ENCODE measurements around the gene CA11. TPM values are rescaled to one million over a fixed set of nuclear protein-coding genes. Genes with fewer than 3 reads are reported as not detected.
A peak's percentile ranks its signal among the peaks of the same experiment; 100 is the strongest.

The CA11 gene
- total RNA-seq, 1 donor from 2014 or later = 6.5 TPM

DNA sequence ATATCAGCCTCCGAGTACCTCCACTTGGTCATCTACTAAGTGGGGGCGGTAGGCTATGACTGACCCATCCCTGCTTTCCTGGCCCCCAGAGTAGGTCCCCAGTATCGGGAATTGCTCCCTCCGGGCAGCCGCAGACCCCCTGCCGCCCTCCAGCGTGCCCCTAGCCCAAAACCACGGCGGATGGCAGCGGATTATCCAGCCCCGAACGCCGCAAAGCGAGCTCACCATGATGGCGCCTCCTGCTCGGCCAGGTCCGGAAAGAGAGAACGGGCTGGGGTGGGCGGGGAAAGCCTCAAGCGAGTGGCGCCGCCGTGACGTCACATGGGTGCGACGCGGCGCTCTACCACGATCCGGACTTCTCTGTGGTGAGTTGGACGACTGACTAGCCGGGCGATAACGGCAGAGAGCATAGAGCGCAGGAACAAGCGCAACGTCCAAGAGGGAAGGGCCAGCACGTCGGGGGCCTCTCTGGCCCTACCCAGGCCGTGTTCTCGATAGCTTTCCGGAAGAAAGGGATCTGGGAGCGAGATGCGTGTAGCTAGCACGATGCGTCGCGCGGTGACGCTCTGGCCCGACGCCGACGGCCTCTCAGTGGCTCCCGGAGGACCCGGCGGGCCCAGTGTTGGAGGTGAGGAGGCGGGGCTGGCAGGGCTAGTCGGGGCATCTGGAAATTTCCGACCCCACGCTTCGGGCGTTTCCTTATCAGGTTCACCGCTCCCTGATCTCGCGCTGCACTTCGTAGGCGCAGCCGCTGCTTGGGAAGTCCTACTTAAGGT is 26.9 kb downstream of the CA11 start, which contains the start of the genes RPL18 and SPHK2:
Gene RPL18, minus strand, starts transcription at position 263 of the 776 bp plus-strand sequence. Its CDS starts 35 bp downstream, at position 228.
Gene SPHK2, plus strand, starts transcription at position 591 of the 776 bp plus-strand sequence. CDS start 1,009 bp downstream, outside the sequence.
- intact Hi-C loops (cut with DNase I) = no loop called here
- peak; percentile 98 for DNase-seq (ENCODE audit: low spot score)

DNA sequence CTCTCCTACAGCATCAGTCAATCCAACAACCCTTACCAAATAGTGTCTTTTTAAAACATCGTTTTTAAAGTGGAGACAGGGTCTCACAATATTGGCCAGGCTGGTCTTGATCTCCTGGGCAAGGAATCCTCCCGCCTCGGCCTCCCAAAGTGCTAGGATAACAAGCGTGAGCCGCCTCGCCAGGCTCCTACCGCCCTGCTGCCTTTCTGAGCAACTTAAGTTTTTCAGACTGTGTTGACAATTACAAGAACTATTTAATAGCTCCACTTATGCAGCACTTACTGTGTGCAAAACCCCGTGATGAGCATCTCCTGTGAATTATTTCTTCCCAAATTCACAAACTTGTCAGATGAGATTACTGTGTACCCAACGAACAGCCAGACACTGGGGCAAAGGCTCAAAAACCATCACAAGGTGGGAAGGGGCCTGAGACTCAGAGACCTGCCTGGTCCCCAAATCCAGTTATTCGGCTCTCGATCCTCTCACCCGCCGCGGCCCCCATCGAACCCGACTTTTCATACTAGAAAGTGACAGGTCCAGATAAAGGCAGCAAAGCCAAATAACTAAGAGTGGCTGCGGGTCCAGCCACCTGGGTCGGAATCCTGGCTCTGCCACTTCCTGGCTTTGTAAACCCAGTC is 27.6 kb downstream of the CA11 start:
- DNase-seq (ENCODE audit: low spot score) = peak; percentile 75
- intact Hi-C loops (cut with DNase I) = no loop called here

DNA sequence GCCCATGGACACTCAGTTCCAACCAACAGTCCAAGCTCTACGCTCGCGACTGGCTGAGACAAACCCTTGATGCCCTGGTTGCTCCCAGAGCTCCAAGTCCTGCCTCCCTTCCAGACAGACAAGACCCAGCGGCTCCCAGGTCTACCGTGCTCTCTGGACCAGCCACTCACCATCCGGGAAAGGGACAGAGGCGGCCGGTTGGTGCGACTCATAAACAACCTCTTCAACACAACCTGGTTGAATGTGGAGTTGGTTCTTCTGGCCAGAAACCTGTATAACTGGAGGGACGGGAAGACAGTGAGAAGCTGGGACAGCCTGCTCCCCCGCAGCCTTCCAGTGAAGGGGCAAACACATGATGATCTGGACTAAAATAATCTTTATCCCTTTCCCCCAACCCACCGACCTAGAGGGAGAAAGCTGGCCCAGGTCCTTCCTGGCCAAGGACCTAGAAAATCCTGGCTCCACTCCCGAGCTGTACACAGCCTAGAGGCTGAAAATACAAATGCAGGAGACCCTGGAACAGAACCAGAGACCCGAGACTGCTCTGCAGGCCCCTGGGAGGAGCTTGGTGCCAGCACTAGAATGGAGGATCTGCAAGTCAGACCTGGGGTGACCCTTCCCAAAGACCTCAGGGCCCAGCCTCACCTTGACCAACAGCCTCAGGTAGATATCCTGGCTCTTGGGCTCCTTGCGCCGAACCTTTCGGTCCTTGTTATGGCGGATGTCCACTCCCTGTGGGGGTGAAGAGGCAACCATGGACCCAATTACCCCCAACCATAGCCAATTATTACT is 28.6 kb downstream of the CA11 start:
- intact Hi-C loops (cut with DNase I) = no loop called here
- no peak for DNase-seq (ENCODE audit: low spot score)

DNA sequence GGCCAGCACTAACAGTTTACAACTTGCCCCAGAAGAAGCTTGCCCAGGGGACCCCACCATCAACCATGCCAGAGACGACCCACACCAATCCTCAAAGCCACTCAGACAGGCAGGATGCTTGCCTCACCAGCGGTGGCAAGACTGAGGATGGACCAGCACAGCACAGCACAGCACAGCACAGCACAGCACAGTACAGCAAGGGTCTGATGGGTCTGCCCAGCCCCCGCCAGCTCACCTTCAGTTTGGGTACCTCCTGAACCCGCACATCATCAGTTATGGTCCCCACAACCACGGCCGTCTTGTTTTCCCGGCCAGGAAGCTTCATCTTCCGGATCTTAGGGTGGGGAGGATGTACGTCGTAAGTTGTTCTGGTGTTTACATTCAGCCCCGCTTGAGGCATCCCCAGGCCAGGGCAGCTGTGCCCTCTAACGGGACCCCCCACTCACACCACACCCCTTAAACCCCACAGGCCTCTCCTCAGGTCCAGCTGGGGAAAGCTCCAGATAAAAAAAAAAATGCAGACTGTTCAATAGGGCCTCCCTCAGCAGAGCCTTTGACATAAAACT is 29.4 kb downstream of the CA11 start:
- no peak for DNase-seq (ENCODE audit: low spot score)
- intact Hi-C loops (cut with DNase I) = no loop called here

DNA sequence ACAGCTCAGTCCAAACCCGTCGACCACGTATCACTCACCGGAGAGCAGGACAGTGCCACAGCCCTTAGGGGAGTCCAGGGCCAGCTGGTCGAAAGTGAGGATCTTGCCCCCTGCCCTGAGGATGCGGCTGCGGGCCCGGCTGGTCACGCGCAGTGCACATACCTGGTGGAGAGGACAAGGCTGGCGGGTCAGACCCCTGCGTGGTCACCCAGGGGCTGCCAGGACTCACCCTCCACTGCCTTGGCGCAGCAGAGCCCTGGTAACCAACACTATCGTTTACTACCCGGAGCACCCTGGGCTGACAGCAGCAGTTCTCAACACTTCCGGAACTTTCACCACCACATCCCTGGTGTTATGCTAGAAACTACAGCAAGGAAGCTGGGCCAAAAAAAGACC is 29.9 kb downstream of the CA11 start:
- DNase-seq (ENCODE audit: low spot score) = no peak
- intact Hi-C loops (cut with DNase I) = no loop called here

DNA sequence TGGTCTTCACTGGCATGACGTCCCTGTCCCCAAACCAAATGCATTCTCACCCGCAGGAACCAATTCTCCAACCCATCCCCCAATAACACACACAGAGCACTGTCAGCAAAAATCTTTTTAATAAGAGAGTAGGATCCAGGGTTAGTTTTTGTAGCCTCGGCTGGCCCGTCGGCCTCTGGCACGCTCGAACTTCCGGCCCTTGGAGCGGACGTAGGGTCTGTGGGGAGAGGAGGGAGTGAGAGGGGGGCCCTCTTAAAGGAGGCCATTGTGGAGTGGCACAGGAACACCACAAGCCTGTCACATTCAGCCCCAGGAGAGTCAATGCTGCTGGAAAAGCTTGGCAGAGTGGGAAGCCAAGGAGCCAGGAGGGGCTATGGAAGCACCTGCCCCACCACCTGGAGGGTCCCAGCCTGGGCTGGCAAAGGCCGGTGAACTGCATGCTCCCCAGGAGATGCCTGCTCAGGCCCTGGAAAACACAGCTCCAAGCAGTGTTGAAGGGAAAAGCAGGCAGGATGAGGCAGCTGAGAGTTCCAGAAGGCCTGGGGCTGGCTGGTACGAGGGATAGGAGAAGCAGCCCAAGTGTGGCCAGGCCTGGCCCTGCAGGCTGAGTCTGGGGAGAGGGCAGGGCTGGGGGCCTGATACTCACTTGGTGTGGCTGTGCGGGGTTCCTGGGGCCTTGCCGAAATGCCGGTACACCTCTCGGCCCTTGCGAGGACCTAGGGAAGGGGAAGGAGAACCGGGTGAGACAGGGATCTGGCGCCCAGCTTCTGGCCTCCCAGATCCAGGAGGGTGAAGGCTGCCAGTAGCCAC is 30.6 kb downstream of the CA11 start:
- no peak for DNase-seq (ENCODE audit: low spot score)
- intact Hi-C loops (cut with DNase I) = no loop called here

DNA sequence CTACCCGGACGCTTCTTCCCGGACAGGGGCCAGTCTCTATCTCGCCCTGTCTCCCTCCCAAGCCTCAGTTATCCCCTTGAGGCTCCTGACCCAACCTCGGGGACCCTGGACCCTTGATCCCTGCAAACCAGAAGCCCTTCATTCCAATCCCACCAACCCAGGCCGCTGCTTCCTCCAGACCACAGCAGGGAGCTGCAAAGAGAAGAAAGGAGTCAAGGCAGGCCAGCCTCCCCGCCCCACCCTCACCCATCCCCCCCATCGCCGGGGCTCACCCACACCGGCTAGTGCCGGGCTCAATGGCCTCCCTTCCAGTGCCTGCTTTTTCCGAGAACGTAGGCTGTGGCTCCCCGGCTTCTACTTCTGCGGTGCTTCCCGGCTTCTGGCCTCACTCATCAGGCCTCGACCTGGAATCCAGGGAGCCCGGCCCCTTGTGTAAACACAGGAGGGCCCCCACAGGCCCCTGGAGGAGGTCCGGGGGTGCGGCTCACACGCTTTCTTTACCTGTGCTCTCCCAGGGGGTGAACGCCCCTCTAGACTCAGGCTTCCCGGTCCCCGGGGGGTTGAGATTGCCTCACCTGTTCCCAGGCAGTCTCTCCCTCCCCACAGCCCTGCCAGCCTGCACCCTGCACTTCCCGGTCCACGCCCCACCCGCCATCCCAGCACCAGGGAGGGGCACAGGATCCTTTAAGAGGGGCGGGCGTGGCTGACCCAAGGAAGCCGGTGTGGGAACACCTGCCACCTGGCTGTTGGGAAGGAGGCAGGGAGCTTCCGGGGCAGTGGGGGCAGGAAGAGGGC is 31.4 kb downstream of the CA11 start, which contains the start of gene FAM83E:
Gene FAM83E, minus strand, starts transcription at position 641 of the 795 bp plus-strand sequence. CDS start 1,704 bp downstream, outside the sequence.
- DNase-seq (ENCODE audit: low spot score) = no peak
- intact Hi-C loops (cut with DNase I) = no loop called here

DNA sequence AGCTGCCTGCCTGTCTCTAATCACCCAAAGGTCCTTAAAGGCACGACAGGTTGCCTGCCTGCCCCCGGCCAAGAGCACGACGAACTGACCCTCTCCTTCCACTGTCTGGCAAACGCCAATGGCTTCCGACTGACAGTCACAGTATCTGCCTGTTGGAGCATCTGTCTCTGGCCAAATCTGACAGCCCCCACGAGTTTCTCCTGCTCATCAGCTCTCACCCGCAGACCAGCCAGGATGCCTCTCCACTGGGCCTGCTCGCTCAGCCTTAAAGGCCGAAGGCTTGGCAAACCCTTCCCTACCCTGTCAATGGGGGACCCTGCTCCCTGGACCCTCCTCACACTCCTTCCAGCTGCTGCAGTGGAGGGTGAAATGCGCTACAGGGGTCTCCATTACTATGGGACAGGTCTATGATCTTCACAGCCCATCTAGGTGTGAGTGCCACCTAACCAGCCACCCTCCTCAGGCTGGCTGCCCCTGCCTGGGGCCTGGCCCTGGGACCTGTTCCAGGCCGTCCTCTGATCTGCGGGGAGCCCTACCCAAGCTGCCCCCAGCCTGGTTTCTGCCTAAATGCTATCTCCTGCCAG is 32.0 kb downstream of the CA11 start:
- DNase-seq (ENCODE audit: low spot score) = no peak
- intact Hi-C loops (cut with DNase I) = no loop called here

DNA sequence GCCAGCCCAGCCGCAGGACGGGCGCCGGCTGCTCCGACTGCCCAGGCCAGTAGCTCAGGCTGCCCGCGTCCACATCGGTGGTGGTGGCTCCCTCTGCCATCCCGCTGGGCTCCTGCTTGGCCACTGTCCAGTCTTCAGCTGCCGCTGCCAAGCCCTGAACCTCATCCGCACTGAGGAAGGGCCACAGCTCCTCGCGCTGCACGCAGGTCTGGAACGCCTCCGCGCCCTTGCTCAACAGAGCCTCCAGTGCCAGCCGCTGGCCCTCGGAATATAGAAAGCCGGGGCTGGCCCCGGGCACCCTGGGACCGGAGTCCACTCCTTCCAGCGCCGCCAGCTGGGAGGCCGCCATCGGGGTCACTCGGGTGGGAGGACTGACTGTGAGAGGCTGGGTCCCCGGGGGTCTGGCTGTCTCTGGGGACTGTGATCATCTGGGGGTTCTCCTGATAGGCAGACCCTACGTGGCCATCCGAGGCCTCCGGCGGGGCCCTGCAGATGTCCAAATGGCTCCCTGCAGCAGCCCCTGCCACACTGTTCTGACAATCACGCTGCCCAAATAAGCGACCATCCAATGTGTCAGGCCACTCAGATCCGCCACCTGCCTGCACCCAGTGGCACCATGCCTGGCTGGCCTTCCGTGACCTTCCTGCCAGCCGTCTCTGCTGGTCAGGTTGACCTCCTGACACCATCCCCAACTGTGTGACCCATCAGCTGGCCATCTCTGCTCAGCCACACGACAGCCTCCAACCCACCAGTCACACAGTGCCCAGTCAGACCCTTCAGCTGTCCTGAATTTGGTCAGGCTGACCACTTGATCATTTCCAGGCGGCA is 32.7 kb downstream of the CA11 start:
- intact Hi-C loops (cut with DNase I) = no loop called here
- DNase-seq (ENCODE audit: low spot score) = no peak

DNA sequence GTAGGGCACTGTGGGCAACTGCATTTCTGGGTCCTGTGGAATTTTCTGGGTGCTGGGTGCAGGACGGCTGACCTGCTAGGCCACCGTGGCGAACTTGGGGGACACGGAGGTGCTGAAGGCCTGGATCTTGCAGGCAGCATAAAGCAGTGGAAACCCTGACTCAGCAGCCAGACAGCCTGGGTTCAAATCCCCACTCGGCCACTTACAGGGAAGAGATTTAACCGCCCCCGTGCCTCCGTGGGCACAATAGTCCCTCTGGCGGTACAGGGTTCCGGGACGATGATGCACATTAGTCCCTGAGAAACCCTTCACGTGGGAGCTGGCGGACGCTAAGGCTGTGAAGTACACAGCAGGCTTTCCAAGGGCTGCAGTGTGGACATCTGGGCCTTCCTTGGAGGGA is 34.1 kb downstream of the CA11 start:
- no peak for DNase-seq (ENCODE audit: low spot score)
- intact Hi-C loops (cut with DNase I) = no loop called here

DNA sequence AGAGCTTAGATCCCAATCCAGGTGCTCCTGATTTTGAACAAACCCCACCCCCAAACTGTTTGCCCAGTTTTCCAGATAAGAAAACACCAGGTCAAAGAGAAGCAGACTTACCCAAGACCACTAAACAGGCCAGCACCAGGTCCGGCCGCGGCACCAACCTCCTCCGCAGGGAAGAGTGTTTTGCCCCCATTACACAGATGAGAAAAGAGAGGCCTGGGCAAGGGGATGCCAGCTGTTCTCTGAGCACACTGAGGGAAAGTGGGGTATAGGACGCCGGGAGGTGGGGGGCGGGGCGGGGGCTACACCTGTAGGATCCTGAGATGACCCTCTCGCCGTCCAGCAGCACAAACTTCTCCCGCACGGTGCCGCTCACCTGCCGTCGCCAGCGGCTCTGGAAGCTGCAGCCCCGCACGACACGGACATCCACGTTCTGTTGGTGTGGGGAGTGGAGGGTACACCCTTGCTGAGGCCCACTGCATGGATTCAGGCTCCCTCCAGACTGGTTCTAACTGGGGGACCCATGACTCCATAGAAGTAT is 36.3 kb downstream of the CA11 start:
- intact Hi-C loops (cut with DNase I) = no loop called here
- DNase-seq (ENCODE audit: low spot score) = no peak

DNA sequence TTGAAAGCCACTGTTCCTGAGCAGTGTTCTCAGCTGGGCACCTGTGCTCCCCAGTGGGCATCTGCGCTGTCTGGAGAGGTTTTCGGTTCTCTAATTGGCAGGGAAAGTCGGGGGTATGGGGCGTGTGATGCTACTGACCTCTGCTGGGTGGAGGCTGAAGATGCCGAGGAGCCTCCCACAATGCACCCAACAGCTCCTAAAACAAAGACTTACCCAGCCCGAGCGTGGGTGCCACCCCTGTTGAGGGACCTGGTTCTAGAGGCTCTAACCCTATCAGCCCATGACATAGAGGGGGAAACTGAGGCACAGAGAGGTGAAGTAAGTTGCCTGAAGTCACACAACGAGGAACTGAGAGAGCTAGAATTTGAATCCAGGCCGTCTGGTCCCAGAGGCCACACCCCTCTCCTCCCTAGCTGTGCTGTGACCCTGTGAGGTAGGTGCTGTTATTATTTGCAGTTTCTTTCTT is 37.2 kb downstream of the CA11 start:
- intact Hi-C loops (cut with DNase I) = no loop called here
- no peak for DNase-seq (ENCODE audit: low spot score)

DNA sequence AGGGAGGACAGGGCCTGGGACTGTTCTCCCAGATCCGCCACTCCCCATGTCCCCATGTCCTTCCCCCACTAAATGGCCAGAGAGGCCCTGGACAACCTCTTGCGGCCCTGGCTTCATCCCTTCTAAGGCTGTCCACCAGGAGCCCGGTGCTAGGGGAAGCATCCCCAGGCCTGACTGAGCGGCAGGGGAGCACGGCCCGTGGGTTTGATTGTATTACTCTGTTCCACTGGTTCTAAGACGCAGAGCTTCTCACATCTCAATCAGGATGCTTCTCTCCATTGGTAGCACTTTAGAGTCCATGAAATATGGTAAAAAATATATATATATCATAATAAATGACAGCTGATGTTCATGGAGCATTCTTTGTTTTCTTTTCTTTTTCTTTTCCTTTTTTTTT is 38.6 kb downstream of the CA11 start:
- intact Hi-C loops (cut with DNase I) = no loop called here
- no peak for DNase-seq (ENCODE audit: low spot score)

DNA sequence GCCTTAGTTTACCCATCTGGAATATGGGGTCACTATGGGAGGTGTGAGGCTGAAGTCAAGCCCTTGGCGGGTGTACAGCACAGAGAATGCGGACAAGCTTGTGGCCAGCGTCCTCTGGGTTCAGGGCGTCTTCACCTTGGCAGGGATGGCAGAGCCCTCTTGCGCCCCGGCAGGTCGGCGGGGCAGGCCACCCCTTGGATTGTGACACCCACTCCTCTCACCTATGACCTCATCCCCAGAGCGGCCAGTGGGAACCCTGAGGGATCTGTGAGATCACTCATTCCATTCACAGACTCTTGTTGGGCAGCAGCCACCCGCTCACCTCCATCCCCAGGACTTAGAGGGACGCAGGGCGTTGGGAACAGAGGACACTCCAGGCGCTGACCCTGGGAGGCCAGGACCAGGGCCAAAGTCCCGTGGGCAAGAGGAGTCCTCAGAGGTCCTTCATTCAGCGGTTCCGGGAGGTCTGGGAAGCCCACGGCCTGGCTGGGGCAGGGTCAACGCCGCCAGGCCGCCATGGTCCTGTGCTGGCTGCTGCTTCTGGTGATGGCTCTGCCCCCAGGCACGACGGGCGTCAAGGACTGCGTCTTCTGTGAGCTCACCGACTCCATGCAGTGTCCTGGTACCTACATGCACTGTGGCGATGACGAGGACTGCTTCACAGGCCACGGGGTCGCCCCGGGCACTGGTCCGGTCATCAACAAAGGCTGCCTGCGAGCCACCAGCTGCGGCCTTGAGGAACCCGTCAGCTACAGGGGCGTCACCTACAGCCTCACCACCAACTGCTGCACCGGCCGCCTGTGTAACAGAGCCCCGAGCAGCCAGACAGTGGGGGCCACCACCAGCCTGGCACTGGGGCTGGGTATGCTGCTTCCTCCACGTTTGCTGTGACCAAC is 39.3 kb downstream of the CA11 start, which contains the start of gene SPACA4:
Gene SPACA4, plus strand, starts transcription at position 280 of the 896 bp plus-strand sequence. Its CDS starts 237 bp downstream, at position 517.
- DNase-seq (ENCODE audit: low spot score) = no peak
- intact Hi-C loops (cut with DNase I) = no loop called here

DNA sequence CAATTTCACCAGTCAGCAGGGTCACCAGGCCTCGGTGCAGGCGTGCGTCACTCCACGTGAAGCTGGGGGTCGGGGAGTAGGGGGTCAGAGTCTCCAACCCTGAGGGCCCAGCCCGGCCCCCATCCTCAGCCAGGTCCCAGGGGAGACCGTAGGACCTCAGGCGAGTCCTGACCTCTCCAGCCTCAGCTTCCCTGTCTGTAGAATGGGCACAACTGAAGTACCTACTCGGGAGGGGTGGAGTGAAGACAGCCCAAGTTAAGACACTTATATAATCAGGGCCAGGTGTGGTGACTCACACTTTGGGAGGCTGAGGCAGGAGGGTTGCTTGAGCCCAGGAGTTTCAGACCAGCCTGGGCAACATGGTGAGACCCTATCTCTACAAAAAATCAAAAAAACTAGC is 42.1 kb downstream of the CA11 start:
- no peak for DNase-seq (ENCODE audit: low spot score)
- intact Hi-C loops (cut with DNase I) = no loop called here

DNA sequence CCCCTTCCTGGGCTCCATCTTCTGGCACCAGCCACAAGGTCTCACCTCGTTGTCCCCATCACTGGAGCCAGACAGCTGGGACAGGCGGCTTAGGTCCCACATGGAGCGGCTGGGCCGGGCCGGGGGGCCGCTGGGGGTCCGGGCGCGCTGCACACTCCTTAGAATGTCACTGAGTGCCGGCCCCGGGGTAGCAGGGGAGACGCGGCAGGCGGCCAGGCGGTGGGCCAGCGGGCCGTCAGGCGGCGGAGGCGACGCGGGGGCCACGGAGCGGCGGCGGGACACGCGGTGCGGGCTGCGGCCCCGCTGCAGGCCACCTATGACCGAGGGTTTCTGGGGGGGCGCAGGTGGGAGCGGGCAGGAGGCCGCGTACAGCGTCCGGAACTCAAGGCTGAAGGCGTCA is 42.5 kb downstream of the CA11 start:
- intact Hi-C loops (cut with DNase I) = no loop called here
- DNase-seq (ENCODE audit: low spot score) = no peak
